ENCODE data around the gene SLC12A4. TPM values are rescaled to one million over a fixed set of nuclear protein-coding genes. Genes with fewer than 3 reads are reported as not detected.

Gene SLC12A4
- total RNA-seq, result 55.5 and 80.1 TPM in 2 replicates

GRCh38 chr16:67968400-67969253, at the start of gene SLC12A4:
SLC12A4 (minus strand) TSS chr16:67968637; CDS start chr16:67968553, 84 bp downstream.

GRCh38 chr16:68015681-68016080, 47.2 kb upstream of the SLC12A4 start, which contains the start of gene DPEP2NB:
DPEP2NB (minus strand) TSS chr16:68015911; CDS start chr16:68015770, 141 bp downstream.

GRCh38 chr16:67998779-67999688, 30.6 kb upstream of the SLC12A4 start, which contains the start of gene DPEP2:
DPEP2 (minus strand) TSS chr16:67999484; CDS start chr16:67993212, 6,272 bp downstream.

GRCh38 chr16:67979955-67980678, 11.7 kb upstream of the SLC12A4 start, which contains the start of gene DPEP3:
DPEP3 (minus strand) TSS chr16:67980499; CDS start chr16:67980380, 119 bp downstream.

GRCh38 chr16:67943619-67944504, 24.6 kb downstream of the SLC12A4 start, which contains the start of gene LCAT:
LCAT (minus strand) TSS chr16:67944120; CDS start chr16:67944101, 19 bp downstream.

GRCh38 chr16:67936124-67936879, 32.1 kb downstream of the SLC12A4 start, which contains the start of gene PSMB10:
PSMB10 (minus strand) TSS chr16:67936850; CDS start chr16:67936749, 101 bp downstream.

GRCh38 chr16:67931712-67932461, 36.5 kb downstream of the SLC12A4 start, which contains the start of gene CTRL:
CTRL (minus strand) TSS chr16:67931862; CDS start chr16:67931852, 10 bp downstream.

Other genes starting within 250 kb of the SLC12A4 start
- 63.6 and 72.4 TPM in 2 replicates for gene GFOD2, start 249.3 kb downstream of the SLC12A4 start, total RNA-seq
- gene RANBP10, start 162.1 kb downstream of the SLC12A4 start, total RNA-seq, result 7.0 and 7.9 TPM in 2 replicates
- gene TSNAXIP1, start 161.7 kb downstream of the SLC12A4 start, total RNA-seq, result 0.26 and 0.76 TPM in 2 replicates
- 34.5 and 38.6 TPM in 2 replicates for gene THAP11, start 126.3 kb downstream of the SLC12A4 start, total RNA-seq
- gene NUTF2, start 121.7 kb downstream of the SLC12A4 start, total RNA-seq, result 161 and 190 TPM in 2 replicates
- 16.4 and 16.6 TPM in 2 replicates for gene CENPT, start 120.9 kb downstream of the SLC12A4 start, total RNA-seq
- 43.3 and 46.4 TPM in 2 replicates for gene EDC4, start 95.6 kb downstream of the SLC12A4 start, total RNA-seq
- gene NRN1L, start 83.8 kb downstream of the SLC12A4 start, total RNA-seq, result 0.22 TPM in 1 of 2 replicates, not detected in the other
- 13.3 and 14.9 TPM in 2 replicates for gene PSKH1, start 75.4 kb downstream of the SLC12A4 start, total RNA-seq
- 0.26 and 0.33 TPM in 2 replicates for gene CTRL, start 36.8 kb downstream of the SLC12A4 start, total RNA-seq
- gene PSMB10, start 31.8 kb downstream of the SLC12A4 start, total RNA-seq, result 70.5 and 98.4 TPM in 2 replicates
- gene LCAT, start 24.5 kb downstream of the SLC12A4 start, total RNA-seq, result 2.8 and 3.0 TPM in 2 replicates
- gene DPEP3, start 11.9 kb upstream of the SLC12A4 start, total RNA-seq, result 0.09 and 0.11 TPM in 2 replicates
- gene DPEP2, start 30.8 kb upstream of the SLC12A4 start, total RNA-seq, result 15.0 and 30.2 TPM in 2 replicates
- gene DPEP2NB, start 47.3 kb upstream of the SLC12A4 start, total RNA-seq, result 0.09 and 0.11 TPM in 2 replicates
- 23.5 and 25.4 TPM in 2 replicates for gene DDX28, start 54.6 kb upstream of the SLC12A4 start, total RNA-seq
- gene DUS2, start 54.6 kb upstream of the SLC12A4 start, total RNA-seq, result 20.9 and 23.5 TPM in 2 replicates
- gene NFATC3, start 116.7 kb upstream of the SLC12A4 start, total RNA-seq, result 19.5 and 29.1 TPM in 2 replicates